Measurements from ENCODE around the gene CD48.

The CD48 gene, protein sequence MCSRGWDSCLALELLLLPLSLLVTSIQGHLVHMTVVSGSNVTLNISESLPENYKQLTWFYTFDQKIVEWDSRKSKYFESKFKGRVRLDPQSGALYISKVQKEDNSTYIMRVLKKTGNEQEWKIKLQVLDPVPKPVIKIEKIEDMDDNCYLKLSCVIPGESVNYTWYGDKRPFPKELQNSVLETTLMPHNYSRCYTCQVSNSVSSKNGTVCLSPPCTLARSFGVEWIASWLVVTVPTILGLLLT

DNA sequence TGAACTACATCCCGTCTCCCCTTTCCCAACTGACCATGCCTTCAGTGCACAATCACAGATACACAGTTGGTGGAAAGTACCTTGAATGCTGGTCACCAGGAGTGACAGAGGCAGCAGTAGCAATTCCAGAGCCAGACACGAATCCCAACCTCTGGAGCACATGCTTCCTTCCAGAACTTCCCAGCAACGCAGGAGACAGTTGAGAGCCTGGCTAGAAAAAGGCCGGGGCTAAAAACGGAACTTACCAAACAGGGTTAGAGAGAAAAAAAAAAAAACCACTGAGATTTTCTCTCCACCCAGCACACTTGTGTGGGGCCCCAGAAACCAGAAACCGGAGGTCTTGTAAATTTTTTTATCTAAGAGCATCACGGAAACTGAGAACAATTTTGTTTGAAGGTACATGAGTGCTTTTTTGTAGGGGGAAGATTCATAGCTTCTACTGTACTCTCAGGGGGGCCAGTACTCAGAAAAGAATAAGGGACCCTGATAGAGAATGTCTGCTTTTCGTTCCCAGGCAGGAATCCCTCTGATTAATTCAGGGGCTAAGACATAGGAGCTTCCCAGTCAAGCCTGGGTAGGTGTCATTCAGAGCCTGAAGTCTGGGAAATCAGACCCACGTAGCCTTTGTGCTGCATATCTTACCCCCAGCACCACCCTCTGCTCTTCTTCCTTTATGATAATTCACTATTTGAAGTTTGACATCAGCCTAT is at the start of gene CD48:
Gene CD48 (minus strand): TSS at position 221 of the 710 bp plus-strand sequence. CDS start 59 bp downstream, at position 162.
- Histone ChIP-seq H3K36me3 (ENCODE audit: control insufficient read depth, insufficient read depth, low read length) (no peaks in the 10 kb centered on the region), H3K4me1 (ENCODE audit: control insufficient read depth, insufficient read depth, low read length) (no peaks in the 10 kb centered on the region), H3K4me3 (ENCODE audit: low read length) (peak within 1 kb of the TSS; percentile 60), H3K9ac (ENCODE audit: low read length) (no peak within 1 kb of the TSS), H3K27ac (ENCODE audit: low read depth, low read length) (no peak within 1 kb of the TSS), H3K27me3 (ENCODE audit: control insufficient read depth, insufficient read depth, low read length) (no peaks in the 10 kb centered on the region)

DNA sequence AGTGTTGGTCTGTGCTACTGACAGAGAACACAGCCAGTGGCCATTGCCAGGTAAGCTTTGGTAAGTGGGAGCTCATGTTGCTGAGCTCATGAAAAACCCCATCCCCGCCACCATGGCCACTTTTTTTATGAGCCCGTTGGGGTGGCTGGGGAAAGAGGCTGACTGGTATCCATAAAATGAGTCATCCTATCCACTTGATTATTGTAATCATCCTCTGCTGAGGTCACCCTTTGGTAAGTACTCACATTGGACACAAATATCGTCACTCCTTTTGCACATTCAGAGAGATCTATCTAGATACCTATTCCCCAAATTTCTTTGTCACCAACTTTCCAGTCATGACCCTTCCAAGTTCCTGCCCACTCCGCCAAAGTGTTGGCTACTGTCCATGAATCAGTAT is 49.4 kb upstream of the CD48 start:
- Histone ChIP-seq H3K27me3 (ENCODE audit: control insufficient read depth, insufficient read depth, low read length) (no peaks in the 10 kb centered on the region), H3K9ac (ENCODE audit: low read length) (no peak overlapping the region), H3K4me1 (ENCODE audit: control insufficient read depth, insufficient read depth, low read length) (no peaks in the 10 kb centered on the region), H3K36me3 (ENCODE audit: control insufficient read depth, insufficient read depth, low read length) (no peaks in the 10 kb centered on the region), H3K27ac (ENCODE audit: low read depth, low read length) (no peak overlapping the region), H3K4me3 (ENCODE audit: low read length) (no peak overlapping the region)

DNA sequence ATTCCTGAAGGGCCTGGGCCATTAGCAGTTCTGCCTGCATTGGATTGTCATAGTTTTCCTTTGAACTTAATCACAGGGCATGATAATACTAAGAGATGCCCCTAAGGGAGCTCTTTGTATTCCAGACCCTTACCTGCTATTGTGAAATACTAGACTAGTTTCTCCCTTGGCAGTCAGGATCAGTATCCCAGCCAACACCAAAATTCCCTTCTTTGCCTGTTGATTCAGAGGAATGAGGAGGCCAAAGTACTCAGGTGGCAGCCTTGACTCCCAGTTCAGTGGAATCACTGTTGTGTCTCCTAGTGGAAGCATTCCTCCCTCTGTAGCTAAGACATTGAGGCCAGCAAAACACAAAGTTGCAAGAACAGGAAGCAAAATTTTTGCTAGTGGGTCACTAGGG is 48.1 kb upstream of the CD48 start:
- Histone ChIP-seq H3K4me1 (ENCODE audit: control insufficient read depth, insufficient read depth, low read length) (no peaks in the 10 kb centered on the region), H3K36me3 (ENCODE audit: control insufficient read depth, insufficient read depth, low read length) (no peaks in the 10 kb centered on the region), H3K27me3 (ENCODE audit: control insufficient read depth, insufficient read depth, low read length) (no peaks in the 10 kb centered on the region)

DNA sequence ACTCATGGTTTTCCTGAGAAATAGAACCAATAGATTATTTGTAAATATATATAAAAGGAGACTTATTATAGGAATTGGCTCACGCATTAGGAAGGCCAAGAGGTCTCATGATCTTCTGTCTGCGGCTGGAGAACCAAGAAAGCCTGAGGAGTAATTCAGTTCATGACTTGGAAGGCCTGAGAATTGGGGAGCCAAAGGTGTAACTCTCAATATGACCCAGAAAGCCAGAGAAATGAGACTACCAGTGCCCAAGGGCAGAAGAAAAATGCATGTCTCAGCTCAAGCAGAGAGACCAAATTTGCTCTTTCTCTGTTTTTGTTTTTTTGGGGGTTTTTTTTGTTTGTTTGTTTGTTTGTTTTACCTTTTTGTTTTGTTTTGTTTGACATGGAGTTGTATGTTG is 46.9 kb upstream of the CD48 start:
- H3K4me1 ChIP-seq (ENCODE audit: control insufficient read depth, insufficient read depth, low read length), result no peaks in the 10 kb centered on the region
- H3K27ac ChIP-seq (ENCODE audit: low read depth, low read length), result no peak overlapping the region
- no peak overlapping the region for H3K9ac ChIP-seq (ENCODE audit: low read length)
- H3K4me3 ChIP-seq (ENCODE audit: low read length), result no peak overlapping the region
- H3K36me3 ChIP-seq (ENCODE audit: control insufficient read depth, insufficient read depth, low read length), result no peaks in the 10 kb centered on the region
- no peaks in the 10 kb centered on the region for H3K27me3 ChIP-seq (ENCODE audit: control insufficient read depth, insufficient read depth, low read length)

More for the DNA sequence above, 48.1 kb upstream of the CD48 start:
- H3K27ac ChIP-seq (ENCODE audit: low read depth, low read length), result no peak overlapping the region
- no peak overlapping the region for H3K4me3 ChIP-seq (ENCODE audit: low read length)
- H3K9ac ChIP-seq (ENCODE audit: low read length), result no peak overlapping the region

- no peak overlapping the region for H3K9ac ChIP-seq (ENCODE audit: low read length)
- no peak overlapping the region for H3K4me3 ChIP-seq (ENCODE audit: low read length)
- H3K27ac ChIP-seq (ENCODE audit: low read depth, low read length), result no peak overlapping the region
- no peaks in the 10 kb centered on the region for H3K4me1 ChIP-seq (ENCODE audit: control insufficient read depth, insufficient read depth, low read length)
- H3K27me3 ChIP-seq (ENCODE audit: control insufficient read depth, insufficient read depth, low read length), result no peaks in the 10 kb centered on the region
- H3K36me3 ChIP-seq (ENCODE audit: control insufficient read depth, insufficient read depth, low read length), result no peaks in the 10 kb centered on the region
These were observed 45.2 kb upstream of the CD48 start for GRCh38 chr1:160756849-160757201.

DNA sequence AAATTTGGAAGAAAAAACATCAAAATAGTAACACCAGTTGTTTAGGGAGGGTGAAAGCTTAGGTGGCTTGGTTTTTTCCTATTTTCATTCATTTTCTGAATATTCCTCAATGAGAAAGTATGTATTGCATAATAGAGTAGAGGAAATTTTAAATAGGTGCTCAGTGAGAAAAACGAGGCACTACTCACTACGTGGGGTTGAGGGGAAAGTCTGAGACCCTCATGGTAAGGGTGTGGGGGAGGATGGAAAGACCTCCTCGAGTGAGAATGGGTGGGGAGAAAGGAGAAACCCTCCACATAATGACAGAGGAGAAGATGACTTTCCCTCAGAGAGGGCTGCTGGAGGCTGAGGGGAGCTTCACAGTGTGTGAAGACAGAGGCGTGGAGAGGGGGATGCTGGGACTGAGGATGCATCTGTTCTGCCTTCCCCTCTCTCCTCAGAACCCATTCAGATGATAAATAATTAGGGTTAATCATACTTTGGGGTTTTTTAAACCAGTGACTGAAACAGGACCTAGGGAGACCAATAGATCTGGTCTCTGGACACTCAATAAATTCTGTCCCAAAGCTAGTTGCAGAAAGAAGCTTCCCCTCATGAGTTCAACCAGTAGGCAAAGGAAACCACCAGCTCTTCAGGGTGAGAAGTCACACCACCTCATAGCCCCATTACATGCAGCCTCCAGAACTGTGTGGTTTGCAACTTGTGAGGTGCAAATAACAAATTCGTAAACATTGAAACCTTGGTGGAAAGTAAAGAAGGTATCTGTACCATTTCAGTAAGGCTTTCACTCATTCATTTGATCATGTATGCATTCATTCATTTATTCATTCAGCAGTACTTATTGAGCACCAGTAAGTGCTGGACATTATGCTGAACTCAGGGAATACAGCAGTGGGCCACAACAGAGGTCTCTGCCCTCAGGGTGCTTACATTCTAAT is 44.6 kb upstream of the CD48 start:
- Histone ChIP-seq H3K36me3 (ENCODE audit: control insufficient read depth, insufficient read depth, low read length) (no peaks in the 10 kb centered on the region), H3K4me1 (ENCODE audit: control insufficient read depth, insufficient read depth, low read length) (no peaks in the 10 kb centered on the region), H3K4me3 (ENCODE audit: low read length) (no peak overlapping the region), H3K27ac (ENCODE audit: low read depth, low read length) (no peak overlapping the region), H3K27me3 (ENCODE audit: control insufficient read depth, insufficient read depth, low read length) (no peaks in the 10 kb centered on the region), H3K9ac (ENCODE audit: low read length) (no peak overlapping the region)

GRCh38 chr1:160755461-160755860 is 43.8 kb upstream of the CD48 start:
- no peak overlapping the region for H3K9ac ChIP-seq (ENCODE audit: low read length)
- H3K4me3 ChIP-seq (ENCODE audit: low read length), result no peak overlapping the region
- H3K27me3 ChIP-seq (ENCODE audit: control insufficient read depth, insufficient read depth, low read length), result no peaks in the 10 kb centered on the region
- H3K36me3 ChIP-seq (ENCODE audit: control insufficient read depth, insufficient read depth, low read length), result no peaks in the 10 kb centered on the region
- no peak overlapping the region for H3K27ac ChIP-seq (ENCODE audit: low read depth, low read length)
- no peaks in the 10 kb centered on the region for H3K4me1 ChIP-seq (ENCODE audit: control insufficient read depth, insufficient read depth, low read length)

DNA sequence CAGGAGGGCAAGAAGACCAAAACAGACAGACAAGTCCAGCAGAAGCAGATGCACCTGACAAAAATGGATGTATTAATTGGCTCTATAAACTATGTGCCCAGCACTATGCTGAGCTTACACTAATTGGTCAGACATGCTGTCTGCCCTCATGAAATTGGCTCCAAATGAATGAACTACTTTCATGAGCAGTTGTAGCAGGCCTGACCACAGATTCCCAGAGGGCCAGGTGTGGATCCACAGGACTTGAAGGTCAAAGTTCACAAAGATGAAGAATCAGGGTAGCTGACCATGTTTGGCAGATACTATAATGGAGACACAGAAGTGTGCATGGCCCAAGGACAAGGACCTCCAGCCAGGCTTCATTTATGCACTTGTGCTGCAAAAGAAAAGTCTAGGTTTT is 42.0 kb upstream of the CD48 start:
- H3K4me3 ChIP-seq (ENCODE audit: low read length), result no peak overlapping the region
- H3K27ac ChIP-seq (ENCODE audit: low read depth, low read length), result no peak overlapping the region
- H3K27me3 ChIP-seq (ENCODE audit: control insufficient read depth, insufficient read depth, low read length), result peaks cover 3% of the 10 kb centered on the region
- H3K9ac ChIP-seq (ENCODE audit: low read length), result no peak overlapping the region
- no peaks in the 10 kb centered on the region for H3K36me3 ChIP-seq (ENCODE audit: control insufficient read depth, insufficient read depth, low read length)
- H3K4me1 ChIP-seq (ENCODE audit: control insufficient read depth, insufficient read depth, low read length), result no peaks in the 10 kb centered on the region

DNA sequence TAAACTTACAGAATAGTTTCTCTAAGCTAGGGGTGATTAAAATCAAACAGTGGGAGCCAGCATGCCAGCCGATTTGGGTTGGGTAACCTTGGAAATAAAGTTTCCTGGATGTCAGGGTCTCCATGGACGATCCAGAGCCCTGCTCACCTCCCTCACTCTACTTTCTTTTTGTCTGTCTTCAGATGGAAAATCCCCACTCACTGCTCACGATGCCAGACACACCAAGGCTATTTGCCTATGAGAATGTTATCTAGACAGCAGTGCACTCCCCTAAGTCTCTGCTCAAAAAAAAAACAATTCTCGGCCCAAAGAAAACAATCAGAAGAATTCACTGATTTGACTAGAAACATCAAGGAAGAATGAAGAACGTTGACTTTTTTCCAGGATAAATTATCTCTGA is 41.3 kb upstream of the CD48 start:
- H3K9ac ChIP-seq (ENCODE audit: low read length), result no peak overlapping the region

GRCh38 chr1:160752406-160752805 is 40.8 kb upstream of the CD48 start:
- Histone ChIP-seq H3K9ac (ENCODE audit: low read length) (no peak overlapping the region), H3K4me1 (ENCODE audit: control insufficient read depth, insufficient read depth, low read length) (no peaks in the 10 kb centered on the region), H3K27ac (ENCODE audit: low read depth, low read length) (no peak overlapping the region), H3K27me3 (ENCODE audit: control insufficient read depth, insufficient read depth, low read length) (peaks cover 3% of the 10 kb centered on the region), H3K4me3 (ENCODE audit: low read length) (no peak overlapping the region), H3K36me3 (ENCODE audit: control insufficient read depth, insufficient read depth, low read length) (no peaks in the 10 kb centered on the region)

More for the DNA sequence above, 41.3 kb upstream of the CD48 start:
- Histone ChIP-seq H3K36me3 (ENCODE audit: control insufficient read depth, insufficient read depth, low read length) (no peaks in the 10 kb centered on the region), H3K27me3 (ENCODE audit: control insufficient read depth, insufficient read depth, low read length) (peaks cover 3% of the 10 kb centered on the region), H3K4me1 (ENCODE audit: control insufficient read depth, insufficient read depth, low read length) (no peaks in the 10 kb centered on the region), H3K27ac (ENCODE audit: low read depth, low read length) (no peak overlapping the region), H3K4me3 (ENCODE audit: low read length) (no peak overlapping the region)

DNA sequence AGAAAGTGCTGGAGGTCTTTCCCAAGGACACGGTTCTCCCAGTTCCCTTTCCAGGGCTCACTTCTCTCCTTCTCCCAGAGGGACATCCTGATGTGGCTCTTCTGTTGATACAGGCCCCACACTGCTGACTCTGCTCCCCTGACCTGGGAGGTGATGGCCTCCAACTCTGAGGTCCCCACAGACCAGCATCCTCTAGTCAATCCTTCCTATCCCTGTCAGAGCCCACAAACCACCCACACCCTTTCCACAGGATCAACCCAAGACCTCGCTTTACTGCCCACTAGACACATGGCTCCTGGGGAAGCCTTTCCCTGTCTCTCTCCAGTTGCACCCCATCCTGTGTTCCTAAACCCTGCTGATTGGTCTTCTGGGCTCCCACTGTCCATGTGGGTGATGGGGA is 39.0 kb upstream of the CD48 start:
- Histone ChIP-seq H3K36me3 (ENCODE audit: control insufficient read depth, insufficient read depth, low read length) (no peaks in the 10 kb centered on the region), H3K4me1 (ENCODE audit: control insufficient read depth, insufficient read depth, low read length) (no peaks in the 10 kb centered on the region), H3K9ac (ENCODE audit: low read length) (no peak overlapping the region), H3K27ac (ENCODE audit: low read depth, low read length) (no peak overlapping the region), H3K27me3 (ENCODE audit: control insufficient read depth, insufficient read depth, low read length) (peaks cover 3% of the 10 kb centered on the region), H3K4me3 (ENCODE audit: low read length) (no peak overlapping the region)

DNA sequence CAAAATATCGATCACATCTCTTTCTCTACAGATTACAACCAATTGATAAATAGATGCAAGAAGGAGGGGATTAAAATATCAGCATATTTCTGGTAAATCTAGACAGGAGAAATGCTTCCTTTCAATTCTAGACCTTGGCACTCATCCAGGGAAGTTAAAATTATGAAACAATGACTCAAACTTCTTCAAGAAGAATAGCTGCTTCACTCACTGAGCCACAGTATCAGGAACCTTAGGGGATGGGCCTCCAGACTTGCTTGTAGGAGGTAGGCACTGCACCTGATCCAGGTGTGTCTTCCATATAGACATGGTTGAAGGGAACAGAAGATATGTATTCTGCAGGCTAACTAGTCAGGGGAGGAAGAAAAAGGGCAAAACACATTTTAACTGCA is 37.3 kb upstream of the CD48 start:
- no peak overlapping the region for H3K27ac ChIP-seq (ENCODE audit: low read depth, low read length)
- H3K4me3 ChIP-seq (ENCODE audit: low read length), result no peak overlapping the region
- no peaks in the 10 kb centered on the region for H3K36me3 ChIP-seq (ENCODE audit: control insufficient read depth, insufficient read depth, low read length)
- H3K9ac ChIP-seq (ENCODE audit: low read length), result no peak overlapping the region
- H3K4me1 ChIP-seq (ENCODE audit: control insufficient read depth, insufficient read depth, low read length), result no peaks in the 10 kb centered on the region
- peaks cover 3% of the 10 kb centered on the region for H3K27me3 ChIP-seq (ENCODE audit: control insufficient read depth, insufficient read depth, low read length)

Measured in rectal smooth muscle tissue (tissue), 1 donor.